ENCODE results near the gene SULT1C4. TPM values are rescaled to one million over a fixed set of nuclear protein-coding genes. Genes with fewer than 3 reads are reported as not detected.

Gene SULT1C4
- total RNA-seq, 1 experiment from 2014 or later = not detected

- BruUV-seq (replicated peaks) = no TSS peak
- H3K36me3 Mint-ChIP-seq (ENCODE audit: insufficient read depth, unreplicated experiment) = no peaks in the 10 kb centered on the region
- peak; percentile 35 for DNase-seq
- H3K27me3 Mint-ChIP-seq (ENCODE audit: unreplicated experiment) = no peaks in the 10 kb centered on the region
- CTCF ChIA-PET = no interaction called here
- no peaks in the 10 kb centered on the region for H3K4me1 Mint-ChIP-seq (ENCODE audit: low read depth, unreplicated experiment)
- H3K9me3 Mint-ChIP-seq (ENCODE audit: low read depth, unreplicated experiment) = no peaks in the 10 kb centered on the region
- TF ChIP-seq, protein P1, sequence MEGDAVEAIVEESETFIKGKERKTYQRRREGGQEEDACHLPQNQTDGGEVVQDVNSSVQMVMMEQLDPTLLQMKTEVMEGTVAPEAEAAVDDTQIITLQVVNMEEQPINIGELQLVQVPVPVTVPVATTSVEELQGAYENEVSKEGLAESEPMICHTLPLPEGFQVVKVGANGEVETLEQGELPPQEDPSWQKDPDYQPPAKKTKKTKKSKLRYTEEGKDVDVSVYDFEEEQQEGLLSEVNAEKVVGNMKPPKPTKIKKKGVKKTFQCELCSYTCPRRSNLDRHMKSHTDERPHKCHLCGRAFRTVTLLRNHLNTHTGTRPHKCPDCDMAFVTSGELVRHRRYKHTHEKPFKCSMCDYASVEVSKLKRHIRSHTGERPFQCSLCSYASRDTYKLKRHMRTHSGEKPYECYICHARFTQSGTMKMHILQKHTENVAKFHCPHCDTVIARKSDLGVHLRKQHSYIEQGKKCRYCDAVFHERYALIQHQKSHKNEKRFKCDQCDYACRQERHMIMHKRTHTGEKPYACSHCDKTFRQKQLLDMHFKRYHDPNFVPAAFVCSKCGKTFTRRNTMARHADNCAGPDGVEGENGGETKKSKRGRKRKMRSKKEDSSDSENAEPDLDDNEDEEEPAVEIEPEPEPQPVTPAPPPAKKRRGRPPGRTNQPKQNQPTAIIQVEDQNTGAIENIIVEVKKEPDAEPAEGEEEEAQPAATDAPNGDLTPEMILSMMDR (IDR thresholded peaks at IDR 0.05; ENCODE audit: unreplicated experiment) = peak; percentile 42
- H3K4me3 Mint-ChIP-seq (ENCODE audit: low read depth, unreplicated experiment) = no peak overlapping the region
- H3K27ac Mint-ChIP-seq (ENCODE audit: unreplicated experiment) = no peak overlapping the region
- intact Hi-C loops (cut with micrococcal nuclease; ENCODE audit: unreplicated experiment) = loop anchor here (5.0 kb wide), 1 partner anchor 165 kb away; no protein-coding TSS in a partner anchor
Observed at GRCh38 chr2:108417254-108417653, 39.5 kb downstream of the SULT1C4 start.

DNA sequence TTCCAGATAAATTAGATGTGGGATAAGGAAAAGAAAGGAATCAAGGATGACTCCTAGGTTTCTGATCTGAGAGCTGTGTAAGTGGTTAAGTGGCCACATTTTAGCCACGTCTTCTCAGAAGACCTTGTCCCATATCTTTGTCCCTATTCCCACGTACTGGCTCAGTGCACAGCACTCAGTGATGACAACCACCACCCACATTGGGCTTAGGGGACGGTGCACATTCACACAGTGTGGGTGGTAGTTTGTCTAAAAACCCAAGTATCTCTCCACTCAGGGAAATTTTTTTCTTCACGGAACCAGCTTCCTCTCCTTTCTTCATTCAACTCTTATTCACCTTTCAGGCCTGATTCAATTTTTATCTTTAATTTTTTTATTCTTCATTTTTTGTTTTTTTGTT lies 40.7 kb downstream of the SULT1C4 start:
- Mint-ChIP-seq H3K4me3 (ENCODE audit: low read depth, unreplicated experiment) (no peak overlapping the region), H3K27me3 (ENCODE audit: unreplicated experiment) (no peaks in the 10 kb centered on the region), H3K4me1 (ENCODE audit: low read depth, unreplicated experiment) (peaks cover 7% of the 10 kb centered on the region), H3K36me3 (ENCODE audit: insufficient read depth, unreplicated experiment) (no peaks in the 10 kb centered on the region), H3K9me3 (ENCODE audit: low read depth, unreplicated experiment) (peaks cover 3% of the 10 kb centered on the region), H3K27ac (ENCODE audit: unreplicated experiment) (no peak overlapping the region)
- DNase-seq = no peak
- CTCF ChIA-PET = interaction anchor here (0.6 kb wide), 1 partner anchor 8 kb away, joined by 3 read pairs; no protein-coding TSS in a partner anchor
- TF ChIP-seq, protein P1 (IDR thresholded peaks at IDR 0.05; ENCODE audit: unreplicated experiment) = no peak
- BruUV-seq (replicated peaks) = no TSS peak
- intact Hi-C loops (cut with micrococcal nuclease; ENCODE audit: unreplicated experiment) = loop anchor here (5.0 kb wide), 1 partner anchor 164 kb away; no protein-coding TSS in a partner anchor

- CTCF ChIA-PET = no interaction called here
- Mint-ChIP-seq H3K4me1 (ENCODE audit: low read depth, unreplicated experiment) (peaks cover 12% of the 10 kb centered on the region), H3K27me3 (ENCODE audit: unreplicated experiment) (no peaks in the 10 kb centered on the region), H3K36me3 (ENCODE audit: insufficient read depth, unreplicated experiment) (no peaks in the 10 kb centered on the region), H3K4me3 (ENCODE audit: low read depth, unreplicated experiment) (no peak overlapping the region), H3K9me3 (ENCODE audit: low read depth, unreplicated experiment) (peaks cover 3% of the 10 kb centered on the region), H3K27ac (ENCODE audit: unreplicated experiment) (no peak overlapping the region)
- BruUV-seq (replicated peaks) = no TSS peak
- TF ChIP-seq, protein P1 (IDR thresholded peaks at IDR 0.05; ENCODE audit: unreplicated experiment) = no peak
- no peak for DNase-seq
- intact Hi-C loops (cut with micrococcal nuclease; ENCODE audit: unreplicated experiment) = no loop called here
Observed at GRCh38 chr2:108423067-108423466, 45.3 kb downstream of the SULT1C4 start.

DNA sequence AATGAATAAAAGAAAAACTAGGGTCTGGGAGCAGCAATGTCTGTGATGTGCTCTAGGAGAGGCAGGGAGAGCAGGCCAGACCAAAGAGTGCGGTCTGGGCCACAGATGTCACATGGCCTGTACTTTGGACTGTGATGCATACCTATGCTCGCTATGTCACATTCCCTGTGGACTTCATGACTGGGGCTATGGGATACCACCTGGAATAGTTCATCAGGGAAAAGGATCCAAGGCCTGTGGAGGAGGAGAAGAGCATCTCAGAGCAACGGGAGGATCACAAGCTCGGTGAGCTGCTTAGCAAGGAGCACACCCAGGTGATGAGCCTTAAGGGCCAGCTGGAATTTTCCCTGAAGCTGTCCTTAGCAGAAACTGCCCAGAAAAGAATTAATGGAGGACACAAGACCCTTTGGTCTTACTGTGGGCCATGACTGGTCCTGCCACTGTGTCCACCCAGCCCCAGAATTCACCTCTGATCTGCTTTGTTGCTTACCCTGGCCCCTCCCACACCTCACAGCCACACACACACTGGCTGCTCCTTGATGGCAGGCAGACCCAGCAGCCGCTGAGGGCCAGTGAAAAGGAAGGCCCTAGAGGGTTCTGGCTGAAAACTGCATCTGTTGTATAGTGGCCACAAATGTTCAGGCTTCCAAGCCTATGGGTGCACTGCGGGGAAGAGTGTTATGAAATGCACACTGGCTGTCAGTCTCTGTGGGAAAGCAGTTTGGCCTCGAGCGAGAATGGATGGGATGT lies 45.9 kb downstream of the SULT1C4 start:
- peaks cover 3% of the 10 kb centered on the region for H3K9me3 Mint-ChIP-seq (ENCODE audit: low read depth, unreplicated experiment)
- peaks cover 12% of the 10 kb centered on the region for H3K4me1 Mint-ChIP-seq (ENCODE audit: low read depth, unreplicated experiment)
- peak; percentile 8 for DNase-seq
- TF ChIP-seq, protein P1 (IDR thresholded peaks at IDR 0.05; ENCODE audit: unreplicated experiment) = no peak
- BruUV-seq (replicated peaks) = no TSS peak
- intact Hi-C loops (cut with micrococcal nuclease; ENCODE audit: unreplicated experiment) = no loop called here
- H3K4me3 Mint-ChIP-seq (ENCODE audit: low read depth, unreplicated experiment) = no peak overlapping the region
- no peak overlapping the region for H3K27ac Mint-ChIP-seq (ENCODE audit: unreplicated experiment)
- H3K27me3 Mint-ChIP-seq (ENCODE audit: unreplicated experiment) = no peaks in the 10 kb centered on the region
- H3K36me3 Mint-ChIP-seq (ENCODE audit: insufficient read depth, unreplicated experiment) = no peaks in the 10 kb centered on the region
- CTCF ChIA-PET = interaction anchor here (0.7 kb wide), 1 partner anchor 63 kb away, joined by 3 read pairs; no protein-coding TSS in a partner anchor

All from Calu3 (cell line).